Measurements from ENCODE around the gene CHRNA1.

The CHRNA1 gene

GRCh38 chr2:174789001-174789400 lies 24.7 kb upstream of the CHRNA1 start:
- no peak overlapping the region for H3K4me3 ChIP-seq (ENCODE audit: low read length)
- TF ChIP-seq ZNF274 (IDR thresholded peaks at IDR 0.05; ENCODE audit: low read depth, low read length), result no peak

DNA sequence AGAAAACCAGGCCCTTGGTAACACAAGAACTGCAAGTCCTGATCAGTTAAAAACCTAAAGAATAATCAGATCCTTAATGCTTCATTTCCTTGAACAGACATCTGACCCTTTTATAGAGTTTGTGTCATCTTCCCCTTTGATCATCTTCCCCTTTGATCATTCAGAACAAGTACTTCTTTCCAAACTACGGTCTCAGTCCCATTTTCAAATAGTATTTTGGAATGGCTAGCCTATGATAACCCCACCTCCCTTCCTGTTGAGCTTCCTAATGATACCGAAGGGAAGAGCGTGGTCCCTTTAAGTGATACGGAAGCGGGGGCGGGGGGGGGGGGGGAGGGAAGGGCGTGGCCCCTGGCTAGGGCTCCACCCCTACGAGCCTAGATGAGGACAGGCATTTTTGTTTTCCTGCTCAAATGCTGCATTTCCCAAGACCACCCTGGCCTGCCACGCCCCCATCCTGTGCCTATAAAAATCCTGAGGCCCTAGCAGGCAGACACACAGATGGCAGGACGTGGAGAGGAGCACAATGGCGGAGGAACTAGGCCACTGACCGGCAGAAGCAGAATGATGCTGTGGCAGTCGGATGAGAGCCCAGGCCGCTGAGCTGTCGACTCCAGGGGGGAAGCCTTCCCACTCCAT lies 24.1 kb upstream of the CHRNA1 start:
- no peak for TF ChIP-seq ZNF274 (IDR thresholded peaks at IDR 0.05; ENCODE audit: low read depth, low read length)
- no peak overlapping the region for H3K4me3 ChIP-seq (ENCODE audit: low read length)

DNA sequence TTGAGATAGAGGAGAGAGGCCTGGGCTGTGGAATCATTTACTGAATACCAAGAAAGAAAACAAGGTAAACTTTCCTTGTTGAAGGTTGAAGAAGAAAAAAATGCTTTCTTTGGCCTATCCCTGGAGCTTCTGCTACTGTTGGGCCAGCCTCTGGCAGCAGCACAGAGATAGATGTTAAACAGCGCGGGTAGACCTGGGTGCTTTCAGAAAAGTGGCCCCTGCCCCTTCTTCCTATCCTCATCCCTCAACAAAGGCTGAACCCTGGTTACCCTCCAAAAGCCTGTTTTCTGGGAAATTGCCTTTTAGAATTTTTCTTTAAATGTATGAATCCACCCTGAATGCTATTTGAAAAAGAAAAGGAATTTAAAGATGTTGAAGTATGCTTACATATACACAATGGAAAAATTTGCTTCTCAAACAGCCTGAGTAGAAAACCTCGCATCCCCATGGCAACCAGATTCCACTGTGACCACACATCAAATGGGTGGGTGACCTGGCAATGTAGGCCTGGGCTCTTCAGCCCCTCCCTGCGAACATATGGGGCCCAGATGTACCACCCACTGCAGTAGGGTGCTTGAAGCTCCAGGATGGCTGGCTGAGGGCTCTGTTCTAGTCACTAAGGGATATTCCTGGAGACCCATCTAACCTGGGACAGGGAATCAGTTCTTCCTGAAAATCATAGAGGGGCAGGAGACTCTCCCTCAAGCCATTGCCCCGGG lies 23.4 kb upstream of the CHRNA1 start:
- no peak for TF ChIP-seq ZNF274 (IDR thresholded peaks at IDR 0.05; ENCODE audit: low read depth, low read length)
- no peak overlapping the region for H3K4me3 ChIP-seq (ENCODE audit: low read length)

GRCh38 chr2:174786066-174786725 lies 21.9 kb upstream of the CHRNA1 start:
- H3K4me3 ChIP-seq (ENCODE audit: low read length), result no peak overlapping the region
- TF ChIP-seq ZNF274 (IDR thresholded peaks at IDR 0.05; ENCODE audit: low read depth, low read length), result no peak

DNA sequence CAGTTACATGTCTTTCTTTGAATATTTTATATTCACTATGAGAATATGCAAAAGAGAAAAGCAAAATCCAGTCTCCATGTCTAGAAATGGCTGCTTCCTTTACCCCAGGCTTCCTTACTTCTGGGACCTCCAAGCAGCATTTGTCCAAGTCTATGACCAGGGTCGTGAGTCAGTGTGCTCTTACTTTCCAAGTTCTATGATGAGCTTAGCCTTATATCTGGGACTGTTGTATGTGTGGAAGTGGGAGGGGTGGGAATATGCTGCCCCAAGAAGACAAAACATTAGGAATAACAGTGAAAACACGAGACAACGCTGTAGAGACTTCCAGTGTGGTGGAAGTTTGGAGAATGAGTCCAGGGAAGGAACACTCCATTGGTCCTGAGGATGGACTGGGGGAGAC lies 21.2 kb upstream of the CHRNA1 start:
- no peak for TF ChIP-seq ZNF274 (IDR thresholded peaks at IDR 0.05; ENCODE audit: low read depth, low read length)
- H3K4me3 ChIP-seq (ENCODE audit: low read length), result no peak overlapping the region

DNA sequence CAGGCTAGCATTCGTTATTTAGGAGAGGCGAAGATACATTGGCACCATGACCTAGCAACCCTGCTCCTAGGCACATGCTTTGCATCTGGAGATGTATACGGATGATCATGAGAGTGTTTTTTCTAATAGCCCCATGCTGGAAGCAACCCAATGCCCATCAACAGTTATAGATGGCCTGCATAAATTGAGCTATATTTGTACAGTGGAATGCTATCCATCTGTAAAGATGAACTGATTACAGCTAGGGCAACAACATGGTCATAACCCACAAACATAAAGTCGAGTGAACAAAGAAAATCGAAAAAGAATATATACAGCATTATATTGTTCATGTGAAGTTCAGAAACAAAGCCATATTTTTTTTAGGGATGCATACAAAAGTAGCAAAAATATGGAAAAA lies 20.6 kb upstream of the CHRNA1 start:
- H3K4me3 ChIP-seq (ENCODE audit: low read length), result no peak overlapping the region
- no peak for TF ChIP-seq ZNF274 (IDR thresholded peaks at IDR 0.05; ENCODE audit: low read depth, low read length)

DNA sequence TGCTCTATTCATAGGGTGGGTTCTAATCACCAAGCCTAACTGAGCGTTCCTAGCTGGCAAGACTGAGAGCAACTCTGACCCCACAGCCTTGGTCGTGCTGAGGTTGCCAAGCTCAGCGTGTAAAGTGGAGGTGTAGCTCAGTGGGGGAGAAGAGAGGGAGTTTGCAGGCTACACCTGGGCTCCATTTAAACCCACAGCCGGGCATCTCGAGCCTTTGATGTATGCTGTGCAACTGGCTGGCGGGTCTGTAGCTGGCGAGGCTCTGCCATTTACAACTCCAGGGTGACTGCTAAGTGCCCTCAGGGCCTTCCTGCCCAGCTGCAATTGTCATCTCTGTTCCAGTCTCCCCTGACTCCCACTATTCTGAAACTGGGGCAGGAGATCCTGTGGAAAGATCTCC lies 20.0 kb upstream of the CHRNA1 start:
- H3K4me3 ChIP-seq (ENCODE audit: low read length), result no peak overlapping the region
- no peak for TF ChIP-seq ZNF274 (IDR thresholded peaks at IDR 0.05; ENCODE audit: low read depth, low read length)

- no peak overlapping the region for H3K4me3 ChIP-seq (ENCODE audit: low read length)
- no peak for TF ChIP-seq ZNF274 (IDR thresholded peaks at IDR 0.05; ENCODE audit: low read depth, low read length)
Observed at GRCh38 chr2:174781996-174782395, 17.7 kb upstream of the CHRNA1 start.

GRCh38 chr2:174781298-174781697 lies 17.0 kb upstream of the CHRNA1 start:
- no peak overlapping the region for H3K4me3 ChIP-seq (ENCODE audit: low read length)
- no peak for TF ChIP-seq ZNF274 (IDR thresholded peaks at IDR 0.05; ENCODE audit: low read depth, low read length)

- TF ChIP-seq ZNF274 (IDR thresholded peaks at IDR 0.05; ENCODE audit: low read depth, low read length), result no peak
- no peak overlapping the region for H3K4me3 ChIP-seq (ENCODE audit: low read length)
Observed at GRCh38 chr2:174780856-174781255, 16.6 kb upstream of the CHRNA1 start.

- no peak overlapping the region for H3K4me3 ChIP-seq (ENCODE audit: low read length)
- no peak for TF ChIP-seq ZNF274 (IDR thresholded peaks at IDR 0.05; ENCODE audit: low read depth, low read length)
Observed at GRCh38 chr2:174780191-174780840, 16.0 kb upstream of the CHRNA1 start.

DNA sequence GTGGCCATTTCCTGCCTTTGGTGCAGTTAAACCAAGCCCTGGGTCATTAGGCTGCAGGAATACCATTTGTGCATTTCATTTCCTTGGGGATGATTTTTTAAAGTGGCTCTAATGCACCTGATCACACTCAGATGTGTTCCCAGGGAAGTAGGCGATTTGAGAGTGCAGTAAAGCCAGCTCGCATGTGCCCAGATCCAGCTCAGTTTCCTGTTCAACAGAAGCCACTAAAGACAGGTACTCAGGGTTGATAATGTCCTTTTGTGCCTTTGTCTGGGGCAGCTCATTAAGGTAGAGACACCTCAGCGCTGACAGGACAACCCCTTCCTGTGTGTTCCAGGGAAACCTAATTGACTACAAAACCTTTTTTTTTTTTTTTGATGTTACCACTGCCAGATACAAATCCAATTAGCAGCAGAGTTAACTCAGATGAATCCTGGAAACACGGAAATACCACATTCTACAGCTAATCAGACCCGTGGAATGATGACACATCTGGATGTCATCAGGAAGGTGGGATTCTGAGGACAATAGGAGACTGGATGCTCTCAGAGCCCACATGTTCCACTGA lies 15.2 kb upstream of the CHRNA1 start:
- TF ChIP-seq ZNF274 (IDR thresholded peaks at IDR 0.05; ENCODE audit: low read depth, low read length), result no peak
- no peak overlapping the region for H3K4me3 ChIP-seq (ENCODE audit: low read length)

GRCh38 chr2:174778085-174778981 lies 14.1 kb upstream of the CHRNA1 start:
- no peak overlapping the region for H3K4me3 ChIP-seq (ENCODE audit: low read length)
- no peak for TF ChIP-seq ZNF274 (IDR thresholded peaks at IDR 0.05; ENCODE audit: low read depth, low read length)

Data from GM08714 (cell line).